Posterior vena cava (tissue), 2 donors: Measurements from ENCODE around the gene GNAO1. TPM values are rescaled to one million over a fixed set of nuclear protein-coding genes. Genes with fewer than 3 reads are reported as not detected.
A peak's percentile ranks its signal among the peaks of the same experiment; 100 is the strongest.

Experiments
- DNase-seq: peaks from one replicate; pipeline ENCODE4 v3.0.0-alpha.2; 2020; ENCODE audit warnings: low spot score
- intact Hi-C, 2 donors: fragments of 100-400 bp; cut with DNase I; formaldehyde crosslinking; loops; one replicate each; pipeline versions ENCODE4 v1.14.1 to v1.14.2; 2022 to 2023
- total RNA-seq, 2 donors: library from RNA; stranded (reverse); fragmentation: NEBNext Ultra II Directional; extraction: Animal tissue kit (Norgen Biotek cat#: 25700); gene quantifications; one replicate each; pipeline ENCODE4 v1.2.1, GENCODE V29; 2021
- donor health status: DM: yes; HTN: yes; CAD: no.
- donor health status: DM: yes; HTN: yes; CAD: no.

Gene GNAO1
- total RNA-seq, 2 donors from 2014 or later: 21.4 to 39.1 TPM

GRCh38 chr16:56317998-56318826 lies 126.9 kb downstream of the GNAO1 start:
- intact Hi-C loops: loop anchor here (2.0 to 5.0 kb wide), 2 partner anchors 371 kb away; no protein-coding TSS in a partner anchor
- peak; percentile 95 for DNase-seq

- intact Hi-C loops: loop anchor here in 1 of 2 donors (5.0 kb wide), 1 partner anchor 371 kb away; no protein-coding TSS in a partner anchor
- DNase-seq: no peak
Measured at GRCh38 chr16:56318827-56319140, 127.5 kb downstream of the GNAO1 start.

GRCh38 chr16:56319376-56319775 lies 128.1 kb downstream of the GNAO1 start:
- intact Hi-C loops: loop anchor here in 1 of 2 donors (5.0 kb wide), 1 partner anchor 372 kb away; no protein-coding TSS in a partner anchor
- DNase-seq: no peak

GRCh38 chr16:56320056-56320455 lies 128.8 kb downstream of the GNAO1 start:
- intact Hi-C loops: no loop called here
- no peak for DNase-seq

GRCh38 chr16:56320811-56321558 lies 129.7 kb downstream of the GNAO1 start:
- intact Hi-C loops: no loop called here
- no peak for DNase-seq

- intact Hi-C loops: no loop called here
- DNase-seq: no peak
Measured at GRCh38 chr16:56321571-56321970, 130.3 kb downstream of the GNAO1 start.

GRCh38 chr16:56324406-56324805 lies 133.1 kb downstream of the GNAO1 start:
- no peak for DNase-seq
- intact Hi-C loops: no loop called here

GRCh38 chr16:56325956-56326355 lies 134.7 kb downstream of the GNAO1 start:
- intact Hi-C loops: no loop called here
- no peak for DNase-seq

- intact Hi-C loops: no loop called here
- no peak for DNase-seq
Measured at GRCh38 chr16:56327071-56327928, 136.0 kb downstream of the GNAO1 start.

- DNase-seq: no peak
- intact Hi-C loops: no loop called here
Measured at GRCh38 chr16:56327929-56328258, 136.6 kb downstream of the GNAO1 start.

GRCh38 chr16:56328276-56329022 lies 137.2 kb downstream of the GNAO1 start:
- intact Hi-C loops: no loop called here
- no peak for DNase-seq

GRCh38 chr16:56329887-56330286 lies 138.6 kb downstream of the GNAO1 start:
- DNase-seq: no peak
- intact Hi-C loops: no loop called here

- no peak for DNase-seq
- intact Hi-C loops: no loop called here
Measured at GRCh38 chr16:56330476-56330875, 139.2 kb downstream of the GNAO1 start.

GRCh38 chr16:56331399-56331798 lies 140.1 kb downstream of the GNAO1 start:
- DNase-seq: no peak
- intact Hi-C loops: no loop called here

GRCh38 chr16:56331915-56332314 lies 140.6 kb downstream of the GNAO1 start:
- intact Hi-C loops: no loop called here
- DNase-seq: no peak

GRCh38 chr16:56332464-56333079 lies 141.3 kb downstream of the GNAO1 start:
- intact Hi-C loops: no loop called here
- peak; percentile 92 for DNase-seq

GRCh38 chr16:56334761-56335160 lies 143.5 kb downstream of the GNAO1 start:
- DNase-seq: no peak
- intact Hi-C loops: no loop called here

- no peak for DNase-seq
- intact Hi-C loops: no loop called here
Measured at GRCh38 chr16:56336071-56336688, 144.9 kb downstream of the GNAO1 start.
